ENCODE results near the gene POLQ.

DNA sequence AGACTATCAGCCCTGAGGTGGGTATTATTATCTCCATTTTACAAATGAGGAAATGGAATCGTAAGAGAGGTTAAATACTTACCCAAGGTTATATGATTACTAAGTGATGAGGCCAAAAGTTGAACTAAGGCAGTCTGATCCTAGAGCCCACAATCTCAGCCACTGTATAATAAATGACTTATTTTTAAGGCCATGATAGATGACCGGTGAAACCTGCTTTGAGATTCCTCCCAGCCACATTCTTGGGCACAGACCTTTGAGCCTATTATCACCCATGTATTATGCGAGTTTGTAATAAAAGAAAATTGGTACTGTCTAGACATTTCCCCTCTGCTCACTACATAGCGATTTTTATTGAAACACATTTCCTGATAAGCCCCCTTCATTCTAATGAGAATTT is 37.4 kb downstream of the POLQ start:
- TF ChIP-seq, protein P1, sequence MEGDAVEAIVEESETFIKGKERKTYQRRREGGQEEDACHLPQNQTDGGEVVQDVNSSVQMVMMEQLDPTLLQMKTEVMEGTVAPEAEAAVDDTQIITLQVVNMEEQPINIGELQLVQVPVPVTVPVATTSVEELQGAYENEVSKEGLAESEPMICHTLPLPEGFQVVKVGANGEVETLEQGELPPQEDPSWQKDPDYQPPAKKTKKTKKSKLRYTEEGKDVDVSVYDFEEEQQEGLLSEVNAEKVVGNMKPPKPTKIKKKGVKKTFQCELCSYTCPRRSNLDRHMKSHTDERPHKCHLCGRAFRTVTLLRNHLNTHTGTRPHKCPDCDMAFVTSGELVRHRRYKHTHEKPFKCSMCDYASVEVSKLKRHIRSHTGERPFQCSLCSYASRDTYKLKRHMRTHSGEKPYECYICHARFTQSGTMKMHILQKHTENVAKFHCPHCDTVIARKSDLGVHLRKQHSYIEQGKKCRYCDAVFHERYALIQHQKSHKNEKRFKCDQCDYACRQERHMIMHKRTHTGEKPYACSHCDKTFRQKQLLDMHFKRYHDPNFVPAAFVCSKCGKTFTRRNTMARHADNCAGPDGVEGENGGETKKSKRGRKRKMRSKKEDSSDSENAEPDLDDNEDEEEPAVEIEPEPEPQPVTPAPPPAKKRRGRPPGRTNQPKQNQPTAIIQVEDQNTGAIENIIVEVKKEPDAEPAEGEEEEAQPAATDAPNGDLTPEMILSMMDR (IDR thresholded peaks at IDR 0.05) = no peak
- TF ChIP-seq POLR2A (IDR thresholded peaks at IDR 0.05) = no peak
